GM12878 (cell line): ENCODE results near the gene NMD3. TPM values are rescaled to one million over a fixed set of nuclear protein-coding genes. Genes with fewer than 3 reads are reported as not detected.

Experiments used
- ATAC-seq: fragments of 200-7000 bp; cut with Tn5 transposase; 3 replicates; pipeline ENCODE4 v1.9.1; 2020; ENCODE audit warnings: mild to moderate bottlenecking, moderate library complexity
- BruUV-seq: library from RNA; stranded (reverse); fragments of 400-500 nt; replicated peaks from 2 replicates; lab custom pipeline; 2021; lab: Mats Ljungman, UMichigan
- CTCF ChIA-PET: fragments of 300-600 bp; sonication (Branson Sonifier 250); formaldehyde crosslinking; extraction: SDS; loops from one replicate; lab custom pipeline; 2021; ENCODE audit warnings: inconsistent platforms; lab: Yijun Ruan, JAX
- POLR2A ChIA-PET: fragments of 350-600 bp; formaldehyde crosslinking; extraction: SDS; loops from one replicate; lab custom pipeline; 2021; ENCODE audit warnings: inconsistent platforms; lab: Charles Lee
- RAD21 ChIA-PET: fragments of 300-600 bp; sonication (Branson Sonifier 250); formaldehyde crosslinking; loops from one replicate; lab custom pipeline; 2023; ENCODE audit warnings: antibody characterized with exemption; ENCODE audit not compliant: unreplicated experiment; lab: Charles Lee
- SMC1A ChIA-PET: fragments of 300-600 bp; sonication (Branson Sonifier 250); formaldehyde crosslinking; loops from one replicate; lab custom pipeline; 2023; ENCODE audit not compliant: unreplicated experiment, uncharacterized antibody; lab: Charles Lee
- DNase-seq: peaks from one replicate; pipeline ENCODE4 v3.0.0-alpha.2; 2011; ENCODE audit warnings: low read depth, low spot score
- FAIRE-seq: peaks from 3 replicates; lab custom pipeline; 2011; peaks lifted over from hg19 to GRCh38; lab: Jason Lieb, UNC
- H2AFZ ChIP-seq: 2 replicates; pipeline ENCODE4 v1.6.0; 2011; ENCODE audit warnings: low read depth, low read length, control low read depth; ENCODE audit not compliant: control insufficient read depth
- H3K27ac ChIP-seq: 2 replicates; pipeline ENCODE4 v1.5.1; 2011; ENCODE audit warnings: control low read depth; ENCODE audit not compliant: control insufficient read depth, insufficient read depth
- H3K27me3 ChIP-seq, 2 experiments: replicated peaks in 1 of 2; 2 replicates each; pipeline versions ENCODE4 v1.6.0 to v1.6.1; 2011; ENCODE audit warnings: low read length in 1 of 2; ENCODE audit not compliant: control insufficient read depth in 2 of 2, insufficient read depth in 2 of 2
- H3K36me3 ChIP-seq, 2 experiments: 2 replicates each; pipeline ENCODE4 v1.5.1; 2011; ENCODE audit warnings: low read length in 1 of 2; ENCODE audit not compliant: control insufficient read depth in 2 of 2, insufficient read depth in 2 of 2
- H3K4me1 ChIP-seq: 2 replicates; pipeline ENCODE4 v1.6.1; 2011; ENCODE audit warnings: mild to moderate bottlenecking, low read length, moderate library complexity, mixed read lengths; ENCODE audit not compliant: control insufficient read depth, insufficient read depth
- H3K4me2 ChIP-seq: 2 replicates; pipeline ENCODE4 v1.6.0; 2011; ENCODE audit warnings: control low read depth; ENCODE audit not compliant: control insufficient read depth, insufficient read depth
- H3K4me3 ChIP-seq: fragments of 200-600 bp; sonication (generic); 2 replicates; pipeline ENCODE4 v1.5.1; 2016
- H3K79me2 ChIP-seq: 2 replicates; pipeline ENCODE4 v1.6.0; 2011; ENCODE audit warnings: low read length; ENCODE audit not compliant: control insufficient read depth, insufficient read depth
- H3K9ac ChIP-seq: 2 replicates; pipeline ENCODE4 v1.8.0; 2011; ENCODE audit warnings: low read length, control low read depth, mixed read lengths; ENCODE audit not compliant: control insufficient read depth, insufficient read depth
- H3K9me3 ChIP-seq: replicated peaks from 3 replicates; pipeline ENCODE4 v1.5.1; 2011; ENCODE audit warnings: mild to moderate bottlenecking, low read length; ENCODE audit not compliant: control insufficient read depth, insufficient read depth
- H4K20me1 ChIP-seq: 2 replicates; pipeline ENCODE4 v1.6.0; 2011; ENCODE audit not compliant: control insufficient read depth, insufficient read depth
- ATF7 ChIP-seq: fragments of 450-650 bp; IDR thresholded peaks from 2 replicates; pipeline ENCODE4 v1.6.1; 2016; ENCODE audit warnings: low read depth, mild to moderate bottlenecking
- ELK1 ChIP-seq: IDR thresholded peaks from 2 replicates; pipeline ENCODE4 v1.6.1; 2012; ENCODE audit warnings: low read depth, low read length, improper control_type of control experiment
- FOXK2 ChIP-seq: fragments of 450-650 bp; IDR thresholded peaks from 2 replicates; pipeline ENCODE4 v1.6.1; 2017; ENCODE audit warnings: mild to moderate bottlenecking, moderate library complexity
- PKNOX1 ChIP-seq: fragments of 450-650 bp; IDR thresholded peaks from 2 replicates; pipeline ENCODE4 v1.6.1; 2016; ENCODE audit warnings: mild to moderate bottlenecking
- SIN3A ChIP-seq: IDR thresholded peaks from 2 replicates; pipeline ENCODE4 v1.6.1; 2012; ENCODE audit warnings: low read depth, low read length, improper control_type of control experiment
- TARDBP ChIP-seq: IDR thresholded peaks from 2 replicates; pipeline ENCODE4 v1.6.1; 2016; ENCODE audit warnings: borderline replicate concordance
- TBL1XR1 ChIP-seq: IDR thresholded peaks from 2 replicates; pipeline ENCODE4 v1.6.1; 2012; ENCODE audit warnings: low read depth, low read length, improper control_type of control experiment
- ZNF384 ChIP-seq: IDR thresholded peaks from 2 replicates; pipeline ENCODE4 v1.6.1; 2012; ENCODE audit warnings: low read depth, mild to moderate bottlenecking, low read length, improper control_type of control experiment, borderline replicate concordance
- WGBS: methylation state at CpG from one replicate; pipeline ENCODE4 v1.1.6; 2016; ENCODE audit warnings: low lambda C conversion rate; ENCODE audit not compliant: insufficient replicate concordance, insufficient coverage; ENCODE audit errors: missing lambda C conversion rate; 5-methylcytosine and 5-hydroxymethylcytosine counted together
- in situ Hi-C: fragments of 300-500 bp; cut with MboI; formaldehyde crosslinking; loops from 9 replicates; pipeline ENCODE4 v1.14.3; 2018; ENCODE audit warnings: mixed read lengths
- intact Hi-C: fragments of 100-400 bp; cut with micrococcal nuclease; formaldehyde crosslinking; loops from one replicate; pipeline ENCODE4 v1.14.2; 2022; ENCODE audit not compliant: unreplicated experiment
- polyA plus RNA-seq, 11 experiments: library from polyadenylated mRNA; depleted of rRNA in 4 of 11; unstranded in 6 of 11; stranded (reverse) in 5 of 11; fragments of >200 nt; fragmentation: Nextera tagmentation in 4 of 11; fragmentation: Illumina TruSeq in 1 of 11; extraction: Ambion mirVana in 4 of 11; extraction: Trizol in 1 of 11; gene quantifications; 1 replicate in 1 of 11; 2 replicates in 10 of 11; pipeline versions ENCODE4 v1.2.1 to v1.2.3, GENCODE V29; 2011 to 2016; ENCODE audit warnings: inconsistent platforms in 2 of 11, missing spikeins in 2 of 11, low read depth in 1 of 11
- total RNA-seq, 4 experiments: library from RNA; depleted of rRNA in 3 of 4; stranded (reverse); fragments of >200 nt in 3 of 4; fragmentation: Illumina TruSeq in 1 of 4; extraction: Trizol in 1 of 4; gene quantifications; 2 replicates each; pipeline versions ENCODE4 v1.2.1 to v1.2.3, GENCODE V29; 2013 to 2021
- TF ChIP-seq, protein P1 (sequence below): fragments of 450-650 bp; IDR thresholded peaks from 2 replicates; pipeline ENCODE4 v1.6.1; 2017; ENCODE audit warnings: borderline replicate concordance
- TF ChIP-seq, protein P2 (sequence below): fragments of 150-350 bp; IDR thresholded peaks from 2 replicates; pipeline ENCODE4 v1.6.1; 2016; ENCODE audit warnings: low read depth, low read length
- TF ChIP-seq, protein P3 (sequence below): fragments of 150-350 bp; IDR thresholded peaks from 2 replicates; pipeline ENCODE4 v1.6.1; 2014; ENCODE audit warnings: mild to moderate bottlenecking, low read depth, low read length
- TF ChIP-seq, protein P4 (sequence below): fragments of 450-650 bp; IDR thresholded peaks from 2 replicates; pipeline ENCODE4 v1.6.1; 2018; ENCODE audit warnings: borderline replicate concordance, mild to moderate bottlenecking; ENCODE audit not compliant: partially characterized antibody

Gene NMD3
- total and polyA plus RNA-seq, 10 of the 15 experiments (the other 5 are each of a cell fraction or from before 2014, with no cell fraction given), result 34.2 to 66.8 (median 55.7) TPM

DNA sequence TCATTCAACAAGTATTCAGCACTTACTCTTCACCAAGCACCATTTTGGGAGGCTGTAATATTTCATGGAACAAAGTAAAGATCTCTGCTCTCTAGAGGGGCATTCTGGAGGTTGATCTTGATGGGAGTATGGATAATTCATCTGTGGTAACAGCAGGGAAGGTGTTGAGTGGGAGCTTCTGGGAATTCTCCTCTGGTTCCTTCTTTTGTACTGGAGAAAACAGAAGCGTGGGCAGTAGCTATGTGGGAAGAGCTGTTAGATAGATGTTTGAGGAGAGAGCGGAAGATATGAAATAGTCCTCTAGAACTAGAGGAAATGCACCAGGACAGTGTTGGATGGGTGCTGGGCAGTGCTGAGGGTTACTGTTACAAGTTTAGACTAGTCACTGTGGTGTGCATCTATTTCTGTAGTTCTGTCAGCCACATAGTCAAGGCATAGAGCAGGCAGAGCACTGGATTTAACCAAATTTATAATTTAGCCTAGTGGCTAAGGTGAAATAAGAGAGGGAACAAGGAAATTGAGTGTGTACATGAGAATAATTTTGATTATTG lies 9.6 kb downstream of the NMD3 start:
- H3K9ac ChIP-seq, result no peak overlapping the region
- ChIA-PET CTCF (interaction anchor here (1.0 to 1.8 kb wide), 3 partner anchors 8 to 22 kb away, joined by 3 to 6 read pairs (median 3); no protein-coding TSS in a partner anchor), RAD21 (no interaction called here), SMC1A (interaction anchor here (1.2 to 2.0 kb wide), 3 partner anchors 8 to 19 kb away, joined by 5 to 12 read pairs (median 6); no protein-coding TSS in a partner anchor), POLR2A (interaction anchor here (1.1 to 1.8 kb wide), 2 partner anchors 9 to 10 kb away, joined by 4 to 16 read pairs; partner anchors contain the start of gene NMD3)
- in situ Hi-C loops, result no loop called here
- peaks cover 1 to 21% of the 10 kb centered on the region in 2 experiments; a peak in 3 of 4 replicates for H3K36me3 ChIP-seq
- H3K27me3 ChIP-seq, result no peaks in the 10 kb centered on the region
- intact Hi-C loops, result no loop called here
- no TSS peak for BruUV-seq
- H2AFZ ChIP-seq, result no peak overlapping the region
- DNase-seq (no peak), ATAC-seq (peak; percentile 27; the same call in 2 of the 3 replicates), FAIRE-seq (no peak)
- H3K4me2 ChIP-seq, result no peak overlapping the region
- no peak overlapping the region for H3K4me3 ChIP-seq
- H4K20me1 ChIP-seq, result peaks cover 2% of the 10 kb centered on the region; the same call in 1 of the 2 replicates
- H3K79me2 ChIP-seq, result peaks cover 15% of the 10 kb centered on the region
- no peak overlapping the region for H3K27ac ChIP-seq
- H3K9me3 ChIP-seq, result no peaks in the 10 kb centered on the region
- WGBS, result 95% methylated on average over 2 of the region's 2 CpGs
- H3K4me1 ChIP-seq, result no peaks in the 10 kb centered on the region
- TF ChIP-seq TARDBP, result no peak
- no peak for TF ChIP-seq ZNF384
- TF ChIP-seq ATF7, result no peak
- no peak for TF ChIP-seq PKNOX1
- no peak for TF ChIP-seq ELK1
- TF ChIP-seq, protein P1, sequence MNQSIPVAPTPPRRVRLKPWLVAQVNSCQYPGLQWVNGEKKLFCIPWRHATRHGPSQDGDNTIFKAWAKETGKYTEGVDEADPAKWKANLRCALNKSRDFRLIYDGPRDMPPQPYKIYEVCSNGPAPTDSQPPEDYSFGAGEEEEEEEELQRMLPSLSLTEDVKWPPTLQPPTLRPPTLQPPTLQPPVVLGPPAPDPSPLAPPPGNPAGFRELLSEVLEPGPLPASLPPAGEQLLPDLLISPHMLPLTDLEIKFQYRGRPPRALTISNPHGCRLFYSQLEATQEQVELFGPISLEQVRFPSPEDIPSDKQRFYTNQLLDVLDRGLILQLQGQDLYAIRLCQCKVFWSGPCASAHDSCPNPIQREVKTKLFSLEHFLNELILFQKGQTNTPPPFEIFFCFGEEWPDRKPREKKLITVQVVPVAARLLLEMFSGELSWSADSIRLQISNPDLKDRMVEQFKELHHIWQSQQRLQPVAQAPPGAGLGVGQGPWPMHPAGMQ, result no peak
- no peak for TF ChIP-seq SIN3A
- TF ChIP-seq, protein P2, sequence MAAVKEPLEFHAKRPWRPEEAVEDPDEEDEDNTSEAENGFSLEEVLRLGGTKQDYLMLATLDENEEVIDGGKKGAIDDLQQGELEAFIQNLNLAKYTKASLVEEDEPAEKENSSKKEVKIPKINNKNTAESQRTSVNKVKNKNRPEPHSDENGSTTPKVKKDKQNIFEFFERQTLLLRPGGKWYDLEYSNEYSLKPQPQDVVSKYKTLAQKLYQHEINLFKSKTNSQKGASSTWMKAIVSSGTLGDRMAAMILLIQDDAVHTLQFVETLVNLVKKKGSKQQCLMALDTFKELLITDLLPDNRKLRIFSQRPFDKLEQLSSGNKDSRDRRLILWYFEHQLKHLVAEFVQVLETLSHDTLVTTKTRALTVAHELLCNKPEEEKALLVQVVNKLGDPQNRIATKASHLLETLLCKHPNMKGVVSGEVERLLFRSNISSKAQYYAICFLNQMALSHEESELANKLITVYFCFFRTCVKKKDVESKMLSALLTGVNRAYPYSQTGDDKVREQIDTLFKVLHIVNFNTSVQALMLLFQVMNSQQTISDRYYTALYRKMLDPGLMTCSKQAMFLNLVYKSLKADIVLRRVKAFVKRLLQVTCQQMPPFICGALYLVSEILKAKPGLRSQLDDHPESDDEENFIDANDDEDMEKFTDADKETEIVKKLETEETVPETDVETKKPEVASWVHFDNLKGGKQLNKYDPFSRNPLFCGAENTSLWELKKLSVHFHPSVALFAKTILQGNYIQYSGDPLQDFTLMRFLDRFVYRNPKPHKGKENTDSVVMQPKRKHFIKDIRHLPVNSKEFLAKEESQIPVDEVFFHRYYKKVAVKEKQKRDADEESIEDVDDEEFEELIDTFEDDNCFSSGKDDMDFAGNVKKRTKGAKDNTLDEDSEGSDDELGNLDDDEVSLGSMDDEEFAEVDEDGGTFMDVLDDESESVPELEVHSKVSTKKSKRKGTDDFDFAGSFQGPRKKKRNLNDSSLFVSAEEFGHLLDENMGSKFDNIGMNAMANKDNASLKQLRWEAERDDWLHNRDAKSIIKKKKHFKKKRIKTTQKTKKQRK, result no peak
- no peak for TF ChIP-seq TBL1XR1
- TF ChIP-seq, protein P3, sequence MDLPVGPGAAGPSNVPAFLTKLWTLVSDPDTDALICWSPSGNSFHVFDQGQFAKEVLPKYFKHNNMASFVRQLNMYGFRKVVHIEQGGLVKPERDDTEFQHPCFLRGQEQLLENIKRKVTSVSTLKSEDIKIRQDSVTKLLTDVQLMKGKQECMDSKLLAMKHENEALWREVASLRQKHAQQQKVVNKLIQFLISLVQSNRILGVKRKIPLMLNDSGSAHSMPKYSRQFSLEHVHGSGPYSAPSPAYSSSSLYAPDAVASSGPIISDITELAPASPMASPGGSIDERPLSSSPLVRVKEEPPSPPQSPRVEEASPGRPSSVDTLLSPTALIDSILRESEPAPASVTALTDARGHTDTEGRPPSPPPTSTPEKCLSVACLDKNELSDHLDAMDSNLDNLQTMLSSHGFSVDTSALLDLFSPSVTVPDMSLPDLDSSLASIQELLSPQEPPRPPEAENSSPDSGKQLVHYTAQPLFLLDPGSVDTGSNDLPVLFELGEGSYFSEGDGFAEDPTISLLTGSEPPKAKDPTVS, result no peak
- no peak for TF ChIP-seq FOXK2
- TF ChIP-seq, protein P4, sequence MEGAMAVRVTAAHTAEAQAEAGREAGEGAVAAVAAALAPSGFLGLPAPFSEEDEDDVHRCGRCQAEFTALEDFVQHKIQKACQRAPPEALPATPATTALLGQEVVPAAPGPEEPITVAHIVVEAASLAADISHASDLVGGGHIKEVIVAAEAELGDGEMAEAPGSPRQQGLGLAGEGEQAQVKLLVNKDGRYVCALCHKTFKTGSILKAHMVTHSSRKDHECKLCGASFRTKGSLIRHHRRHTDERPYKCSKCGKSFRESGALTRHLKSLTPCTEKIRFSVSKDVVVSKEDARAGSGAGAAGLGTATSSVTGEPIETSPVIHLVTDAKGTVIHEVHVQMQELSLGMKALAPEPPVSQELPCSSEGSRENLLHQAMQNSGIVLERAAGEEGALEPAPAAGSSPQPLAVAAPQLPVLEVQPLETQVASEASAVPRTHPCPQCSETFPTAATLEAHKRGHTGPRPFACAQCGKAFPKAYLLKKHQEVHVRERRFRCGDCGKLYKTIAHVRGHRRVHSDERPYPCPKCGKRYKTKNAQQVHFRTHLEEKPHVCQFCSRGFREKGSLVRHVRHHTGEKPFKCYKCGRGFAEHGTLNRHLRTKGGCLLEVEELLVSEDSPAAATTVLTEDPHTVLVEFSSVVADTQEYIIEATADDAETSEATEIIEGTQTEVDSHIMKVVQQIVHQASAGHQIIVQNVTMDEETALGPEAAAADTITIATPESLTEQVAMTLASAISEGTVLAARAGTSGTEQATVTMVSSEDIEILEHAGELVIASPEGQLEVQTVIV, result no peak
